ENCODE results near the gene ITSN2. TPM values are rescaled to one million over a fixed set of nuclear protein-coding genes. Genes with fewer than 3 reads are reported as not detected.
A peak's percentile ranks its signal among the peaks of the same experiment; 100 is the strongest.

ITSN2 gene
- total and polyA plus RNA-seq, 2 of the 8 experiments (the other 6 are each of a cell fraction or from before 2014, with no cell fraction given), result 9.3 to 17.0 TPM

- Histone ChIP-seq H2BK5ac (ENCODE audit: low read depth, low read length) (no peak overlapping the region), H4K20me1 (replicated peaks in 1 of 2; ENCODE audit: control insufficient read depth in 1 of 2, insufficient read depth in 2 of 2, low read length in 2 of 2) (no peaks in the 10 kb centered on the region), H2AFZ (ENCODE audit: low read length) (no peak overlapping the region), H4K5ac (ENCODE audit: insufficient read length, low read depth, low read length) (no peak overlapping the region), H2BK120ac (replicated peaks; ENCODE audit: low read depth, low read length) (no peak overlapping the region), H2AK5ac (ENCODE audit: low read depth, low read length) (no peak overlapping the region), H2BK20ac (ENCODE audit: low read length) (no peak overlapping the region), H3K56ac (replicated peaks; ENCODE audit: insufficient read length, low read depth, low read length) (no peak overlapping the region), H3K36me3 (ENCODE audit: control insufficient read depth in 2 of 4, insufficient read depth in 4 of 4, low read length in 3 of 4) (no peaks in the 10 kb centered on the region), H3K14ac (ENCODE audit: insufficient read length) (no peak overlapping the region), H3K9me3 (ENCODE audit: insufficient read depth in 2 of 2, low read depth in 1 of 2, low read length in 1 of 2) (no peaks in the 10 kb centered on the region), H3K23me2 (ENCODE audit: low read depth, low read length) (no peaks in the 10 kb centered on the region), H2BK12ac (ENCODE audit: low read depth, low read length) (no peak overlapping the region), H3K79me1 (ENCODE audit: low read depth, low read length) (no peaks in the 10 kb centered on the region), H4K8ac (ENCODE audit: extremely low read depth, insufficient read depth, low read length) (0 out of 2 replicates have a peak overlapping the region, but pooled peaks have one; percentile 3), H4K91ac (replicated peaks; ENCODE audit: insufficient read length, low read length) (no peak overlapping the region), H3K18ac (ENCODE audit: extremely low read depth, low read length) (no peak overlapping the region), H3K23ac (ENCODE audit: insufficient read length) (no peak overlapping the region), H3K27me3 (replicated peaks in 1 of 4; ENCODE audit: control insufficient read depth in 3 of 4, extremely low read depth in 1 of 4, insufficient read depth in 3 of 4, low read length in 3 of 4) (no peaks in the 10 kb centered on the region), H3K4ac (replicated peaks; ENCODE audit: insufficient read length, low read depth, low read length) (no peak overlapping the region), H3K79me2 (ENCODE audit: control insufficient read depth in 1 of 2, insufficient read depth in 2 of 2, low read length in 2 of 2) (no peaks in the 10 kb centered on the region), H3K4me2 (ENCODE audit: insufficient read depth in 1 of 2, low read depth in 2 of 2, low read length in 2 of 2) (no peak overlapping the region), H3K4me3 (ENCODE audit: extremely low read depth in 1 of 4, insufficient read depth in 2 of 4, low read depth in 3 of 4, low read length in 4 of 4) (no peak overlapping the region), H3K27ac (ENCODE audit: low read depth, low read length) (no peak overlapping the region), H3K9ac (replicated peaks in 1 of 4; ENCODE audit: extremely low read depth in 1 of 4, low read depth in 3 of 4, low read length in 3 of 4) (no peak overlapping the region), H3K4me1 (replicated peaks in 1 of 4; ENCODE audit: control insufficient read depth in 3 of 4, insufficient read depth in 4 of 4, low read length in 3 of 4) (no peaks in the 10 kb centered on the region; a peak in 1 of 7 replicates), H2BK15ac (ENCODE audit: low read length) (no peak overlapping the region)
- DNase-seq (ENCODE audit: low read depth in 1 of 2, low spot score in 2 of 2) (no peak), FAIRE-seq (no peak)
- CTCF ChIA-PET (ENCODE audit: partially characterized antibody), result interaction anchor here (1.3 to 1.4 kb wide), 2 partner anchors 11 to 21 kb away, joined by 4 to 5 read pairs; no protein-coding TSS in a partner anchor
- POLR2A ChIA-PET (ENCODE audit: partially characterized antibody), result no interaction called here
- WGBS, 2 experiments (ENCODE audit: extremely low coverage in 1 of 2, insufficient coverage in 1 of 2, insufficient read length in 1 of 2, insufficient replicate concordance in 2 of 2, low coverage in 1 of 2, low lambda C conversion rate in 2 of 2, missing lambda C conversion rate in 1 of 2), result 90% methylated on average over 11 of the region's 11 CpGs; no CpG with 5 or more reads in 1 of the 2 experiments
- TF ChIP-seq RFX5 (IDR thresholded peaks at IDR 0.05; ENCODE audit: borderline replicate concordance, low read depth, low read length), result no peak
- no peak for TF ChIP-seq TCF12 (IDR thresholded peaks at IDR 0.05; ENCODE audit: low read depth, low read length)
- no peak for TF ChIP-seq KDM1A (IDR thresholded peaks at IDR 0.05; ENCODE audit: borderline replicate concordance, low read length)
Measured at GRCh38 chr2:24207359-24207758, 153.0 kb downstream of the ITSN2 start.

All from H1 (cell line).